Muscle of arm (tissue), 12 donors: ENCODE data around the gene ARRB1. TPM values are rescaled to one million over a fixed set of nuclear protein-coding genes. Genes with fewer than 3 reads are reported as not detected.
A peak's percentile ranks its signal among the peaks of the same experiment; 100 is the strongest.

Experiments
- DNase-seq: peaks from one replicate; pipeline ENCODE4 v3.0.0-alpha.2; 2013
- polyA plus RNA-seq, 12 donors: library from polyadenylated mRNA; unstranded; fragments of 120-200 nt; gene quantifications; one replicate each; pipeline ENCODE4 v1.2.1, GENCODE V29; 2013; ENCODE audit not compliant: insufficient read length in 12 of 12

The ARRB1 gene
- polyA plus RNA-seq, 12 donors: 13.6 to 27.2 (median 18.7) TPM; not detected in 1

DNA sequence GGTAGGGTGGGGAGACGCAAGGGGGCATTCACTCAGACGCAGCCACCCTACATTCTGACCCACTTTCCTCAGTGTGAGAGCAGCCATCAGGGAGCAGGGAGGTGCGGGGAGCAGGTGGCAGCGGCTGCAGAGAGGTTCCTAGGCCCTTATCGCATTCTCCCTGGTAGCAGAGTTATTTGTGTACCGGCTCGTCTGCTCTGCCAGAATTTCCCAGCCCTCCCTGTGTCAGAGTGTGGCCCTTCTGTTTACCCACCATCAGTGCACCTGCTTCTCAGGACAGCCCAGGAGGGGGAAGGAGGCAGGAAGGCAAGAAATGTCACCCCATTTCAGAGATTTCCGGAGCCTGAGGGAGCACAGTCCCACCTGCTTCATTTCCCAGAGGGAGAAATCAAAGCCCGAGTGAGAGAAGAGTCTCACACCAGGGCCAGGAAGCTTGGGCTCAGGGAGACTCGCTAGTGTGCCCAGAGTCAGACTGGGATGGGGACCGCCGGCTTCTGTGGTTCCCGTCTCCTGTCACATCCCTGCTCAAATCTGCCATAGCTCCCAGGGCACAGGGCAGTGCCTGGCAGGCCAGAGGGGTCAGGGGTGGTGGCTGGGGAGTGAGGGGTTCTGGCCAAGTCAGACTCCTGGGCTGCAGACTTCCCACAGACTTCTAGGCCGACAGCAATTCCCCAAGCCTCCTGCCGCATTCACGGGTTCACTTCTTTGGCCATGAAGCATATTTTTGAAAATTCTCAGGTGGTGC lies 49.7 kb downstream of the ARRB1 start:
- no peak for DNase-seq

- DNase-seq: no peak
Observed at GRCh38 chr11:75301131-75301530, 50.3 kb downstream of the ARRB1 start.

- DNase-seq: no peak
Observed at GRCh38 chr11:75298976-75299260, 52.5 kb downstream of the ARRB1 start.

DNA sequence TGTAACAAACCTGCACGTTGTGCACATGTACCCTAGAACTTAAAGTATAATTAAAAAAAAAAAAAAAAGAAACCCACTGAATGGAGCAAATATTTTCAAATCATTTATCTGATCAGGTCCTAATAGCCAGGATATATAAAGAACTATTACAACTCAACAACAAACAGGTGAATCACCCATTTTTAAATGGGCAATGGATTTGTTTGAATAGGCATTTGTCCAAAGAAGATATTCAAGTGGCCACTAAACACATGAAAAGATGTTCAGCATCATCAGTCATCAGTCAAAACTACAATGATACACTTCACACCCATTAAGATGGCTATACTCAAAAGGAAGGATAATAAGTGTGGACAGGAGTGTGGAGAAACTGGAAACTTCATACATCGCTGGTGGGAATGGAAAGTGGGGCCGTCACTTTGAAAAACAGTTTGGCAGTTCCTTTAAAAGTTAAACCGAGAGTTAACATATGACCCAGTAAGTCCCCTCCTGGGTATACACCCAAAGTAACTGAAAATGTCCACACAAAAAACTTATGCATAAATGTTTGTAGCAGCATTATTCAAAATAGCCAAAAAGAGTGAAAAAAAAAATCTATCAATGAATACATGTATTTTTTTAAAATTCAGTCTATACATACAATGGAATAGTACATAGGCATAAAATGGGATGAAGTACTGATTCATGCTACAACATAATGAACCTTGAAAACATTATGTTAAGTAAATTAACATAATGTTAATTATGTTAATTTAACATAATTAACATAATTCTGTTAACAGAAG lies 53.1 kb downstream of the ARRB1 start:
- DNase-seq: no peak

- no peak for DNase-seq
Observed at GRCh38 chr11:75293903-75294302, 57.6 kb downstream of the ARRB1 start.

GRCh38 chr11:75292943-75293342 lies 58.5 kb downstream of the ARRB1 start:
- DNase-seq: no peak

- DNase-seq: no peak
Observed at GRCh38 chr11:75291741-75292140, 59.7 kb downstream of the ARRB1 start.

DNA sequence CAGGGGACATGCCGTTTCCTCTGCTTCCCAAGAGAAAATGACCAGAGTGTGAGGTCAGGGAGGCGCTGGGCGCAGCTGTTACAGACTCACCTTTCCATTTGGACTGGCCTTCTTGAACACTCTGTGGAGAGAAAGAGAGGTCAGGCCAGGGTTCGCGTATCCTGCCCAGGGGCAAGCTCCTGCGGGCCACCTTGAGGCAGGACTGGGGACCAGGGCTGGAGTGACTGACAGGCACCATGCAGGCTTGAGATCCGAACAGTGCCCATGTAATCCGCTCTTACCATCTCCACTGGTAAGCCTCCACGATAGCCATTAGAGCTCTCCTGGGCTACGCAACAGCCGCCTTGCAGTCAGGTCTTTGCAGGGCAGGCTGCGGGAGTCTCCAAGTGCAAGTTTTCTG lies 61.5 kb downstream of the ARRB1 start:
- DNase-seq: no peak

DNA sequence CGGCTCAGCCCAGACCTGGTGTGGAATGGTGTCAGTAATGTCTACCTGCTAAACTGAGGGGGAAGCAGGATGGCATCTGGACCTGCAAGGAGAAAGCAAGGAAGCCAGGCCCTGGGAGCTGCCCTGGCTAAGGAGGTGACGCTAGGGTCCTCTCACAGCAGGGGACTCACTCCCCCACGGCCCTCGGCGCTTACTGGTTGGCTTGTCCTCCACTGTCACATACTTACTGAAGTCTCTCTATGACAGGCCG lies 62.0 kb downstream of the ARRB1 start:
- no peak for DNase-seq

DNA sequence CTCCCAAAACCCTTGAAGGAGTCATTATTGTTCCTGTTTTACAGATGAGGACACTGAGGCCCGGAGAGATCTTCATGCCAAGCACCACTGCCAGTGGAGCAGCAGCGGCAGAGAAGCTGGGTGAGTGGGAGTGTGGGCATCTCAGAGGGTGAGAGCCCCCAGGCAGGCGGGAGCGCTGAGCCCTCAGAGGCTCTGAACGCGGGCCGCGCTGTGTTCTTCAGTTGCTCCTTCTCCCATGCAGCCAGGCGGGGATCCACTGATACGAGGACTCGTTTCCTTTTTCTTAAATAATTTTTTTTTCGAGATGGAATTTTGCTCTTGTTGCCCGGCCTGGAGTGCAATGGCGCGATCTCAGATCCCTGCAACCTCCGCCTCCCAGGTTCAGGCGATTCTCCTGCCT lies 63.9 kb downstream of the ARRB1 start:
- DNase-seq: no peak

- no peak for DNase-seq
Observed at GRCh38 chr11:75286826-75287465, 64.5 kb downstream of the ARRB1 start.

DNA sequence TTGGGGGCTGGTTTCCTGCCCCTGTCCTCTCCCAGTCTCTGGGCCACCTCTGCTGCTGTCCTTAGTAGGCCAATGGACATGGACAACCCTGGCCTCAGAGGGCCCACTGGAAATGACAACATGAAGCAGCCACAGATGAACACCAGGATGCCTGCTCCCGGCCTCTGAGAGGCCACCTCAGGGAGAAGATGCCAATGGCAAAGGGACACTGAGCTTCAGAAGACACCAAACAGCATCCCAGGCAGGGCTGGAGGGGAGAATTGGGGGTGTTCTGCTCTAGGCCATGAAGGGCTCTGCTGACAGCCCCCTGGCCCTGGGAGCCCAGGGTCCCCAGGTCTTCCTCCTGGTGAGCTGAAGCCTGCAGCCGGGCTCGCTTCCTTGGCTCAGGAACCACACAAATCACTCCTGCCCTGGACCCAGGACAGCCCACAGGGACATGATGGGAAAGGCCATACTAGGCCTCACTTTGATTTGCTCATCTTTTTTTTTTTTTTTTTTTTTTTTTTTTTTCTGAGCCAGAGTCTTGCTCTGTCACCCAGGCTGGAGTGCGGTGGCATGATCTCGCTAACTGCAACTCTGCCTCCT lies 65.6 kb downstream of the ARRB1 start:
- no peak for DNase-seq

GRCh38 chr11:75283391-75283931 lies 68.0 kb downstream of the ARRB1 start:
- DNase-seq: no peak

GRCh38 chr11:75281469-75282095 lies 69.9 kb downstream of the ARRB1 start:
- DNase-seq: no peak

- DNase-seq: no peak
Observed at GRCh38 chr11:75280770-75281468, 70.5 kb downstream of the ARRB1 start.

DNA sequence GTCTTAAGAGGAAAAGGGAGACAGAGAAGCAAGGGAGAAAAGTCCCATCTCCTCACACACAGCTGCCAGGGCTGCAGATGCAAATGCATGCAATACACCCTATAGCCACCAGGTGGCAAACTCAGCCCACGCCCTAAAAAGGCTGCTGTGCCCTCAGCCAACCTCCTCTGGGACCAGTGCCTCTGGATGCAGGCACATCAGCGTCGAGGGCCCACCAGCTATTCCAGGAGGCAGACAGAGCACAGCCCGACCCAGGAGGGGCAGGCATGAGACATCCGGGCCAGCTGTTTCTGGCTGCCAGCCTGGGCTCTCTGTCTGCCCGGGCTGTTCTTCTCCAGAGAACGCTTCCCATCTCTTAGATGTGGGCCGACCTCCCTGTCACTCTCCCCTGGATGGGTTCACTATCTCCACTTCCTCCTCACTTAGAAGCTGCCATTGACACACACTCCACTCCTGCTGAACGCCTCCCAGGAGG lies 71.2 kb downstream of the ARRB1 start:
- DNase-seq: peak; percentile 83

GRCh38 chr11:75279273-75279672 lies 72.2 kb downstream of the ARRB1 start:
- DNase-seq: no peak

DNA sequence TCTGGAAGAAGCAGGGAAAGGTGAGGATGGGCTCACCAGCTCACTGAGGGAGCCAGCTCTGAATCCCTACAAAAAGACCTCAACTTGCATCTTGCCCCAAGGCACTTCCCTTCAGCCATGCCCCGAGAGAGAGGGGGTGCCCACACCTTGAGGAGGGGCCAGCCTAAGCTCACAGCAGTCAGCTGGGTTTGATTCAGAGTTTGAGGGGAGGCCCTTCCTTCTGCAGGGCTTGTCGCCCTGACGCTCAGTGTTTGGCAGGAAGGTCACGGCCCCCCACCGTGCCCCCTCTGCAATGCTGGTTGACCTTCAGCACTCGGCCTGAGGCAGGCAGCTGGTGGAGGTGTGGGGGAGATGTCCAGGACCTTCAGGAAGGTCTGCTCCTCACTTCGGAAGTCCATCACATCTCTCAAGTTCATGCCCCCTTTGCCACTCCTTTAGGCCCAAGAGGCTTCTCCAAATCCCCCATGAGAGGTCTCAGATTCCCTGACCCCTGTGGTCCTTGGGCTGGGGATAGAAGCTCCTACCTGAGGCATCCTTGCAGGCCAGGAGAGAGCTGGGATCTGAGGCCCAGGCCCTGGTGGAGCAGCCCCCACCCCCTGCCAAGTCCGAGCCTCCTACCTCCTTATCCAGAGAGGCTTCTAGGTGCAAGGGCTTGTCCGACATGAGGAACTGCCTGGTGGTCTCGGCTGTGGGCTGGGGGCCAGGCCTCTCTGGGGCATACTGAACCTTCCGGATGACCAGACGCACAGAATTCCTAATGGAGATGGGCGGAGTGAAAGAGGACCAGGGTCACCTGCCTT lies 73.3 kb downstream of the ARRB1 start:
- DNase-seq: no peak

GRCh38 chr11:75277211-75277805 lies 74.2 kb downstream of the ARRB1 start:
- DNase-seq: no peak

- no peak for DNase-seq
Observed at GRCh38 chr11:75276686-75277085, 74.8 kb downstream of the ARRB1 start.
